Measurements from ENCODE around the gene ZNF544. TPM values are rescaled to one million over a fixed set of nuclear protein-coding genes. Genes with fewer than 3 reads are reported as not detected.

The ZNF544 gene
- total and polyA plus RNA-seq, 2 of the 8 experiments (the other 6 are each of a cell fraction or from before 2014, with no cell fraction given): 48.8 to 60.8 TPM

GRCh38 chr19:58304748-58305064, 76.0 kb downstream of the ZNF544 start (continued):
- TF ChIP-seq TCF12 (IDR thresholded peaks at IDR 0.05; ENCODE audit: low read depth, low read length) (no peak), HDAC2 (IDR thresholded peaks at IDR 0.05; ENCODE audit: borderline replicate concordance in 1 of 2, low read depth in 2 of 2, low read length in 2 of 2) (no peak)

Measured in H1 (cell line).